NCI-H526 treated with DMSO at 0.1 percent for 48 hours (cell line): ENCODE data around the gene NFATC4.
"Not testable (repeated sequence)": the region's sequence is repeated elsewhere in the genome, so short reads cannot be mapped to it uniquely, and the experiment has no call there.

Experiments
- DNase-seq: peaks from one replicate; lab custom pipeline; 2025; lab: John Stamatoyannopoulos, UW

The NFATC4 gene

DNA sequence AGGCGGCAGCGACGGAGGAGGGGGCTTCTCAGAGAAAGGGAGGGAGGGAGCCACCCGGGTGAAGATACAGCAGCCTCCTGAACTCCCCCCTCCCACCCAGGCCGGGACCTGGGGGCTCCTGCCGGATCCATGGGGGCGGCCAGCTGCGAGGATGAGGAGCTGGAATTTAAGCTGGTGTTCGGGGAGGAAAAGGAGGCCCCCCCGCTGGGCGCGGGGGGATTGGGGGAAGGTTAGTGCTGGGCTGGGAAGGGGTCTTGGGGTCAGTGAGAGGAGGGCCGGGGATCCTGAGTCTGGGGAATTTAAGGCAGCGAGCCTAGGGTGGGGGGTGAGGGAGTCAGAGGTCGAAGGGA is 203 bp downstream of the NFATC4 start:
- no peak for DNase-seq

DNA sequence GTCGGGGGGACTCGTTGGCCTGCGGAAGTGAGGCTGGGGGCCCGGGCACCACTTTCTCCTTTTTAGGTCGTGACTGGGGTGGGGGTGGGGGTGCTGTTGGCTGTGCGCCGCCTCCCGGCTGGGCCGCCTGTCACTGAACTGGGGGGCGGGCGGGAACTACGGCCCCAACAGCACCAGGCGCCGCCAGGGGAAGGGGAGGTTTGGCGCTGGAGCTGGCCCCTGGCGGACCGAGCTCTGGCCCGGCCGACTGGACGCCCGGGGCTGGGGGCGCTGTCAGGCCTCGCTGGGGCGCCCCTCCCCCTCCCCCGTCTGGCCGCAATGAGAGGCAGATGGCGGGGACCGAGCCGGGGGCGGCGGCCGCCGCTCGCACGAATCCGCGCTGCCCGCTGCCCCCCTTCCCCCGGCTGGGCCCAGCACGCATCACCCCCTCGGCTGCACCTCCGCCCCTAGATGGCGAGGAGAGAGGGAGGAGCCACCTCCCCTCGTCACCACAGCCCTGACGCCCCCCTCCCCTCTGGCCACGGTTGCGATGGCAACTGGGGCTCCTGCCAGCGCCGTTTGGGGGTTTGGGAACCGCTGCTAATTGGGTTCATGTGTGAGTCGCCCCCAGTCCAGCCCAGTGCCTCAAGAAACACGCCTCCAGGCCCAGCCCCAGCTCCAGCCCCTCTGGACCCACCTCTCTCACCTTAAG is 723 bp downstream of the NFATC4 start:
- DNase-seq = peak; percentile 23

DNA sequence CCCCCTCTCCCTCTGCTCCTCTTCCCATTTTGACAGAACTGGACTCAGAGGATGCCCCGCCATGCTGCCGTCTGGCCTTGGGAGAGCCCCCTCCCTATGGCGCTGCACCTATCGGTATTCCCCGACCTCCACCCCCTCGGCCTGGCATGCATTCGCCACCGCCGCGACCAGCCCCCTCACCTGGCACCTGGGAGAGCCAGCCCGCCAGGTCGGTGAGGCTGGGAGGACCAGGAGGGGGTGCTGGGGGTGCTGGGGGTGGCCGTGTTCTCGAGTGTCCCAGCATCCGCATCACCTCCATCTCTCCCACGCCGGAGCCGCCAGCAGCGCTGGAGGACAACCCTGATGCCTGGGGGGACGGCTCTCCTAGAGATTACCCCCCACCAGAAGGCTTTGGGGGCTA is 1.5 kb downstream of the NFATC4 start:
- DNase-seq = no peak

DNA sequence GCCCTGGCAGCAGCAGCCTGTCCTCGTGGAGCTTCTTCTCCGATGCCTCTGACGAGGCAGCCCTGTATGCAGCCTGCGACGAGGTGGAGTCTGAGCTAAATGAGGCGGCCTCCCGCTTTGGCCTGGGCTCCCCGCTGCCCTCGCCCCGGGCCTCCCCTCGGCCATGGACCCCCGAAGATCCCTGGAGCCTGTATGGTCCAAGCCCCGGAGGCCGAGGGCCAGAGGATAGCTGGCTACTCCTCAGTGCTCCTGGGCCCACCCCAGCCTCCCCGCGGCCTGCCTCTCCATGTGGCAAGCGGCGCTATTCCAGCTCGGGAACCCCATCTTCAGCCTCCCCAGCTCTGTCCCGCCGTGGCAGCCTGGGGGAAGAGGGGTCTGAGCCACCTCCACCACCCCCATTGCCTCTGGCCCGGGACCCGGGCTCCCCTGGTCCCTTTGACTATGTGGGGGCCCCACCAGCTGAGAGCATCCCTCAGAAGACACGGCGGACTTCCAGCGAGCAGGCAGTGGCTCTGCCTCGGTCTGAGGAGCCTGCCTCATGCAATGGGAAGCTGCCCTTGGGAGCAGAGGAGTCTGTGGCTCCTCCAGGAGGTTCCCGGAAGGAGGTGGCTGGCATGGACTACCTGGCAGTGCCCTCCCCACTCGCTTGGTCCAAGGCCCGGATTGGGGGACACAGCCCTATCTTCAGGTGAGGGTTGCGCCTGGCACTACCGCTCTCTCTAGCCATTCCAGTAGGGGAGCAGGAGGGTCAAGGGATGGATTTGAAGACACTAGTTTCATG is 2.1 kb downstream of the NFATC4 start:
- no peak for DNase-seq

DNA sequence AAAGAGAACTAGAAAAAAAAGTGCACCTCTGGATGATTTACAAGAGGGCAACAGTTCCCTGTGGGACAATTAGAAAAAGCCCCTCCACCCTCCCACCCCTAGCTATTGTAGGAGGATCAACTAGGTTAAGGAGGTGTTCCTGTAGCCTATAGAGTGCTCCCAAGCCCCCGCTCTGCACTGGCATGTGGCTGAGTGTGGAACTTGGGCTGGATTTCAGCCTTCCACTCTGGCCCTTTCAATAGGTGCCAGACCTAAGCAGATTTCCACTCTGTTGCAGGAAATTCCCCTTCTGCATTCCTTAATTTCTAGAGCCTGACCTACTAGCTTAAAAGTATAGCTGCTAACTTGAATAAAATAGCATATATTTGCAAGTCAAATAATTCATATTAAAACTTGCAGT is 2.8 kb downstream of the NFATC4 start:
- peak; percentile 42 for DNase-seq

DNA sequence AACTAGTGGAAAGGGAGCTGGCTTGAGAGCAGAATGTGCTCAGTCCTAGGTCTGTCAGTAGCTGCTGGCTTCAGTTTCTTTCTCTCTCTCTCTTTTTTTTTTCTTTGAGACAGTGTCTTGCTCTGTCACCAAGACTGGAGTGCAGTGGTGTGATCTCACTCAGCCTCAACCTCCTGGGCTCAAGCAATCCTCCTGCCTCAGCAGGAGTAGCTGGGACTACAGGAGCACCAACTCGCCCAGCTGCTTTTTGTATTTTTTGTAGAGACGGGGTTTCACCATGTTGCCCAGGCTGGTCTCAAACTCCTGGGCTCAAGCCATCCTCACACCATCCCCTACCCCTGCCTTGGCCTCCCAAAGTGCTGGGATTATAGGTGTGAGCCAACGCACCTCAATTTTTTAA is 3.6 kb downstream of the NFATC4 start:
- DNase-seq = not testable (repeated sequence)

DNA sequence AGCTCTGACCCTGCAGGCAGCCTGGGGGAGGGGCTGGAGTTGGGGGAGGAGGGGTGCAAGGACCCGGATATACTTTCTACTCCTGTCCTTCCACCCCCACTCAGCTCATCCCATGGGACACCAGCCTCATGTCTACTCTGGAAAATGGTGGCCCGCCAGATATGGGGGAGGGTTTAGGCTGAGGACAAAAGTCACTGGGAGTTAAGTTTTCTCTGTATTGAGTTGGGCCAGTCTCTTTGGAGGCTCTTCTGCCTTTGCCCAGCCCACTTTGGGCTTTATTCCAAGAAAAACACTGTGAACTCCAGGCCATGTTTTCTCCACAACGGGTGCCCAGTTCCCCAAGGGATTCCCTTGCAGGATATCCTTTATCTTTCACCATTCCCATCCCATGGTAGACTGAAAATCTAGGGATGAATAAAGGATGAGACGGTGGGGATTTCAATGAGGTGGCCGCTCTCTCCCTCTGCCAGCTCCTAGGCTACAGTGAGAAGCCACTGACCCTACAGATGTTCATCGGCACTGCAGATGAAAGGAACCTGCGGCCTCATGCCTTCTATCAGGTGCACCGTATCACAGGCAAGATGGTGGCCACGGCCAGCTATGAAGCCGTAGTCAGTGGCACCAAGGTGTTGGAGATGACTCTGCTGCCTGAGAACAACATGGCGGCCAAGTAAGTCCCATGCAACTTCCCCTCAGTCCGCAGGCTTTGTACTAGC is 4.9 kb downstream of the NFATC4 start:
- DNase-seq = no peak

DNA sequence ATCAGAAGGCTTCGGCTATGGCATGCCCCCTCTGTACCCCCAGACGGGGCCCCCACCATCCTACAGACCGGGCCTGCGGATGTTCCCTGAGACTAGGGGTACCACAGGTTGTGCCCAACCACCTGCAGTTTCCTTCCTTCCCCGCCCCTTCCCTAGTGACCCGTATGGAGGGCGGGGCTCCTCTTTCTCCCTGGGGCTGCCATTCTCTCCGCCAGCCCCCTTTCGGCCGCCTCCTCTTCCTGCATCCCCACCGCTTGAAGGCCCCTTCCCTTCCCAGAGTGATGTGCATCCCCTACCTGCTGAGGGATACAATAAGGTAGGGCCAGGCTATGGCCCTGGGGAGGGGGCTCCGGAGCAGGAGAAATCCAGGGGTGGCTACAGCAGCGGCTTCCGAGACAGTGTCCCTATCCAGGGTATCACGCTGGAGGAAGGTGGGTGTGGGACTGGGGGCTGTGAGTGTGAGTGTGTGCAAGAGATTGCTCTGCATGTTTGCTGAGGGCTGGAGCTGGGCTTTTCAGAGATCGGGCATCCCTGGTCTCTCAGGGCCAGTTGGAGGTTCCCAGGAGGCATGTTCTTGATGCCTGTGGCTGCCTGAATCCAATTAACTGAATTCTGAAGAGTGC is 8.6 kb downstream of the NFATC4 start:
- DNase-seq = no peak

DNA sequence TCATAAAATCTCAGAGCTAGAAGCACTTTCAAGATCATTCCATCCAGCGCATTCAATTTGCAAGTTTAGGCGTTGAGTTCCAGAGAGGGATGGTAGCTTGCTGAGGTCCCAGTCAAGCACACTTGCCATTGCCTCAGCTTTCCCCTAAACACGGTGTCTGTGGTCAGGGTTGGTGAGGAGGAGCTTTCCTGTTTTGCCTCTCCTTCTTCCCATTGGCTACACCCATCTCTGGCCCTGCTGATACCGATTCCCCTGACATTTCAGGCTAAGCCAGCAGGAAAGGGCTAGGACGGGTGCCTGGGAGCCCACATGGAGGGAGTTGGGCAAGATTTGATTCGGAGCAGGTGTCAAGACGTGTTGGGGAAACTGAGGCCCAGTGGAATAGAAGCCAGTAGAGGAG is 9.1 kb downstream of the NFATC4 start:
- no peak for DNase-seq

DNA sequence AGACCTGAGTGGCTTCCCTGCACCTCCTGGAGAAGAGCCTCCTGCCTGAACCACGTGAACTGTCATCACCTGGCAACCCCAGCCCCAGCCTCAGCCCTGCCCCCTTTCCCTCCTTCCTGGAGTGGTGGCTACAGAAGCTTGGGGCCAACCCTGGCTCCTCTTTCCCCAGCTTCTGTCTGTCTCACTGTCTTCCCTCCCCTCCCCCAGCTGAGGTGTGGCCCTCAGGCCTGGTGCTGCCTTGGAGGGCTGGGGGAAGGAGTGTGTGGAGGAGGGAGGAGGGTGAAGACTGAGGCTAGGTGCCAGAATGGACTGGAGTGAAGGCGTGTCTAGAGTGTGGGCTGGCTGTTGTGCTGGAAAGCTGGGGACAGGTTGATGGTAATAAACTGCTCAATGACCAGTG is 9.7 kb downstream of the NFATC4 start:
- no peak for DNase-seq

DNA sequence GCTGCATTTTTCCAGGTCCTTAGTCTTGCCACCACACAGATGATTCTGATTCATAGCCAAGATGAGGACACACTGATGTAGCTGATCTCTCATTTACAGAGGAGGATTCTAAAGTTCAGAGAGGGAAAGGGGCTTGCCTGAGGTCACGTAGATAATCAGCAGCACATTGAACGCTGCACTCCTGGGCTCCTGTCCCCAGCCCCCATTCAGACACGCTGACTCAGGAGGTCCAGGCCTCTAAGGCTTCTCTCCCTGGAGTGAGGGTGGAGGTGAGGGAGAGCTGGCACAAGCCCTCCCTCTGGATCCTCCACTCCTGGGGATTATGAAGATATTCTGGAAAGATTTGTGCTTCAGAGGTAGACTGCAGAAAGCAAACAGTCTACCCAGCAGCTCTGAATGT is 10.3 kb downstream of the NFATC4 start:
- no peak for DNase-seq

DNA sequence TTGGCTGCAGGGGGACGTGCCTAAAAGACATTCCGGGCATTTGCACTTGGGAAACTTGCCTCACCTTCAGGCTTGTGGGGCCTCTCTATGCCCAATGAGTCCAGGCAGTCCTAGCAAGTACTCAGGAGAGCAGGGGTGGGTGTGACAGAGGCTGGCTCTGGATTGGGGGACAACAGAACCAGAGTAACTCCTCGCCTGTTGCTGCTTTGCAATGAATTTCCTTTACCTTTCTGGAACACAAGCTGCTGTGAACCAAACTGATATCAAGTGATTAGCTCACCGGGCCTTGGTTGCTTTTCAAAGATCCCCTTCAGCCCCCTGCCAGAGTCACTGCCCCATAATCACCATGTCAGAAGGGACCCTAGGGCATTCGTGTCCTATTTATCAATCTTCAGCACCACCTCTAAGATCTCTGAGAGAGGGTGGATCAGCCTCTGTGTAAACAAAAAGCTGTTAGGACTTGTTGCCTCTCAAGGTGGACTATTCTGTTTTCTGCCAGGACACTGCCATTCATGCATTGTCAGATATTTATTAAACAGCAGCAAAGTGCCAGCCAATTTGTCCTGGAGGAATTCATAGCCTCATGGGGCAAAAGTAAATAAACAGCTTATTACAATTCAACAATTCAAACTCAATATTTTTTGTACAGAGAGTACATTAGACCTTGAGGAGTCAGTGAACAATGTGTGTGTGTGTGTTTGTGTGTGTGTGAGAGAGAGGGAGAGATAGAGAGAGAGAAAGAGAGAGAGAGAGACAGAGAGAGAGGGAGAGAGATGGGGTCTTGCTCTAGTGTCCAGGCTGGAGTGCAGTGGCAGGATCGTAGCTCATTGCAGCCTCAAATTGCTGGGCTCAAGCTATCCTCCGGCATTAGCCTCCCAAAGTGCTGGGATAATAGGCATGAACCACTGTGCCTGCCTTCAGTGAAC is 11.3 kb downstream of the NFATC4 start:
- DNase-seq = no peak

DNA sequence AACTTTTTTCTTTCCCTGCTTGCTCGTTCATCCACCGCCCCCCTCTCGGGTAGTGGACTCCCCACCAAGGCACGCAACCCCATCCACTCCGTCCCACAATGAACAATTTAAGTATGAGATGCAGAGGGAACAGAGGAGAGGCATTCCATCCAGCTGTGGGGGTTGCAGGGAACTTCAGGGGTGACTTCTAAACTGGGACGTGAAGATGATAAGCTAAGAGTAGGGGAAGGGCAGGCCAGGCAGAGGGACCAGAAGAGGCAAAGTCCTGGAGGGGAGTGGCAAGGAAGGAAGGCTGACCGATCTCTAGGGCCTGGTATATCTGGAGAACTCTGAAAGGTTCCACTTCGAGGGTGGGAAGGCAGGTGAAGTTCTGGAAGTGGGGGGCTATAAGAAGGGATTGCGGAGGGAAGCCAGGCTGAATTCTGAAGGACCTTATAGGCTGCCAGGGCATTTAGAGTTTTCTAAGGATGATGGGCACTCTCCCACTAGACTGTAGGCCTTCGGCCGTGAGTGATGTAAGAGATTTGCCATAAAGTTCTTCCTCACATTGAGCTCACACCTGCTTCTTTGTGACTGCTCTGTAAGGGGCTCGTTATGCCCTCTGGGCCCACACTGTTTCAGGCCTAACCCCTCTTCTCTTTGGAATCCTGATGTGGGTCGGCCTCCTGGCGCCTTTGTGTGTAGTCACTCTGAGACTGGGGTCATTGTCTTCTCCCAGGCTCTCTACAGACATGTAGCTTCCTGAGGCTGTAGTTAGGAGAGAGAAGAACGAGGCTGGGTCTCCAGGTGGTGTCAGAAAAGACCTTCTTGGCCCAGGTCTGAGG is 12.1 kb downstream of the NFATC4 start:
- no peak for DNase-seq

DNA sequence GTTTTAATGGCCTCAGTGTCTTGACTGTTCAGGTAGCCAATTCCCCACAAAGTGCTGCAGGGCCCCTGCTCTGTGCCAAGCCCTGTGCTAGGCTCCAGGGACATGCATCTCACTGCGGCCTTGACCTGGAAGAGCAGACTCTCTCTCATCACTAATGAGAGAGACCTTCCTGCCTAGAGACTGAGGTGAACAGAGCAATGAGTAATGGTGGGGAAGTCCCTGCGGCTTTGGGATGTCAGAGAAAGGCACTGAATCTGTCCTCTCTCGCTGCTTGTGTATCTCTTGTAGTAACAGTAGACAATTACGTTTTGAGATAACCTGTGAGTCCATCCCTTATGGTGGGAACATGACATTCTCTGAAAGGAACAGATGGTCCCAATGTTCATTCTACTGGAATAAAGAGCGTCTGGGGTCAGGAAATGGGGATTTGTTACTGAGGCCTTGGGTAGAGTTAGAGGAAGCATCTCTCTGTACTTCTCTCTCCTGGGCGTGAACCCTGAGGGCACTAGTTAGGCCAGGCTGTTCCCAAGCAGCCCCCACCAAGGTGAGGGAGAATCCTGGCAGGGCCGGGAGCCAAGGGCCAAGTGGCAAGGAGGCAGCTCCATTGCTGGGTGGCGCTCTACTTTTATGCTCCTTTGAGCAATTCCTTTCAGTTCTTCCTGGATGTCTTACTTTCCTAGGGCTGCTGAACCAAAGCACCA is 13.5 kb downstream of the NFATC4 start:
- DNase-seq = no peak

DNA sequence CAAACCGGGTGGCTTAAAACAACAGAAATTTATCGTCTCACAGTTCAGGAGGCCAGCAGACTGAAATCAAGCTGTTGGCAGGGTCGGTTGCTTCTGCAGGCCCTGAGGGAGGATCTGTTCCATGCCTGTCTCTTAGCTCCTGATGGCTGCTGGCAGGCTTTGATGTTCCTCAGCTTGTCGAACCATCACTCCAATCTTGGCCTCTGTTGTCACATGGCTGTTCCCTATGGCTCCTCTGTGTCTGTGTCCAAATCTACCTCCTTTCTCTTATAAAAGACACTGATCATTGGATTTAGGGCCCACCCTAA is 14.0 kb downstream of the NFATC4 start:
- DNase-seq = no peak

DNA sequence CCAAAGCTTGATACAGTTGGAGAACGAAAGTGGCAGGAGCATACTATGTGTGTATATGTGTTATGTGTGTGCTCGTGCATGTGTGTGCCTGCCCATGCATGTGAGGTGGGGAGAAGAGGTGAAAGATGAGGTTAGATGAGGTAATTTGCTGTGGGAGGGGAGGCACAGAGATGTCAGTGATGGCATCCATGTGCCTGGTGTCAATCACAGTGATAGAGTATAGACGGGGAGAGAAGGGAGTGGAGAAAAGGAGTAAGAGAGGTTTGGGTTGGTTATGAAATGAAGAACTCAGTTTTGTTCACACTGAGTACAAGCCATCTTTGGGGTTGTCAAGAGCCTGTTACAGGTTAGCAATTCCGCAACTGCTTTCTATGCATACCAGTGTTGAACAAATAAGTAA is 16.2 kb downstream of the NFATC4 start:
- no peak for DNase-seq

DNA sequence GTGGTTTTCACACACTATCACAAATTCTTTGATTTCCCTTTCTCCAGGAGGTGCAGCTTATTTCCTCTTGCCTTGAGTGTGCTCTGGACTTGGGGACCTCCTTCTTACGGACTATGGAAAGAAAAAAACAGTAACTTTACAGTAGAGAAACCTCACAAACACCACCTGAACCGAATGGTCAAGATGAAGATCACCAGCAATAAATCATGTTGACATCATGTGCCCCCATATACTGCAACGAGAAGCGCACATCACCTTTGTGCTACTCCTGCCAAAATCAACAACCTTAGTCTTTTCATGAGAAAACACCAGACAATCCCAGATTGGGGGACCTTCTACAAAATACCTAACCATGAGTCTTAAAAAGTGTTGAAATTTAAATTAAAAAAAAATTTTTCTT is 17.5 kb downstream of the NFATC4 start:
- DNase-seq = no peak

DNA sequence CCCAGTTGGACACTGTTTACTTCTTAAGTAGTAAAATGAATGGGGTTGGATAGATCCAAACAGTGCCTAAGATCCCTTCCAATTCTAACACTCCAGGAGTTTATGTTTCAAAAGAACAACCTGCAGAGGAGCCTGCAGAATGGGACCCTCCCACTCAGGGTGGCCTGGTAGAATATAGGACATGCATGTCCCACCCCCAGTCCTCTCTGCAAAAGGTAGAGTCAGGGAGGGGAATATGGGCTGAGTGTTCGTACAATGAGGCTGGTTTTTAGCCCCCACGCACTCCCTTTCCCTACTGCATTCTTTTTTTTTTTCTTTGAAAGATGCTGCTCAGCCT is 19.0 kb downstream of the NFATC4 start:
- DNase-seq = no peak

DNA sequence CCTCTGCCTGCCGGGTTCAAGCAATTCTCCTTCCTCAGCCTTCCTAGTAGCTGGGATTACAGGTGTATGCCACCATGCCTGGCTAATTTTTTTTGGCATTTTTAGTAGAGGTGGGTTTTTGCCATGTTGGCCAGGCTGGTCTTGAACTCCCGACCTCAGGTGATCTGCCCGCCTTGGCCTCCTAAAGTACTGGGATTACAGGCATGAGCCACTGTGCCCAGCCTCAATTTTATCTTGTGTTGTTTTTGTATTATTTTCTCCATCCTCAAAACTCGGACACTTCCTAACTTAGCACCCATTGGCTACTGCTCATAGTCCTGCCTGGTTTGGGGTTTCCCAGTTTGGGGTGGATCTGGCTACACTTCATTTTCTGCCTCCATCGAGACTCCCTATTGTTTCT is 19.6 kb downstream of the NFATC4 start:
- not testable (repeated sequence) for DNase-seq

DNA sequence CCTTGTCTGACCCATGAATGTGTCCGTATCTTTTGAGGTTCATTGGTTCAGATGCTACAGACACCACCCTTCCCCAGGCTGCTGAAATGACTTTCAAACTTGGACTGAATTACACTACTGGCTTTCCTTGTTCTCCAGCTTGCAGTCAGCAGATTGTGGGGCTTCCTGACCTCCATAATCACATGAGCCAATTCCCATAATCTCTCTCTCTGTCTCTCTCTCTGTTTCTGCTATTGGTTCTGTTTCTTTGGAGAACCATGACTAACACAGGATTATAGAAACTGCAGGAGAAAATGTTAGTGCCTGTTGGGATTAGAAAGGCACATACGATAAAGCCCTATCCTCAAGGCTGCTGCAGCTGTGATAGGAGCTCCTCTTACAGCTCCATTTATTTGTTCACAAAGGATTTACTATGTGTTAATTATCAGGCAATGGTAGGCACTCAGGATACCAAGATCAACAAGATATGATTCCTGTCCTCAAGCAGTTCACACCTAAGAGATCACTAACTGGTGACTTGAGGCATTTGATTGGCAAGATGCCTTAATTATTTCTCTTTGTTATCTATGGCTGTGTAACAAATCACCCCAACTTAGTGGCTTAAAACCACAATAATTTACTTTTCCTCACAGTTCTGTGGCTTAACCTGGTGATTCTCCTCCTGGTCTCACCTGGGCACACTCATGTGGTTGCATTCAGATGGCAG is 20.6 kb downstream of the NFATC4 start:
- DNase-seq = no peak
